Measurements from ENCODE around the gene FRAT2. TPM values are rescaled to one million over a fixed set of nuclear protein-coding genes. Genes with fewer than 3 reads are reported as not detected.

FRAT2 gene
- total and polyA plus RNA-seq, 10 of the 15 experiments (the other 5 are each of a cell fraction or from before 2014, with no cell fraction given): 0.69 to 5.9 (median 3.8) TPM

DNA sequence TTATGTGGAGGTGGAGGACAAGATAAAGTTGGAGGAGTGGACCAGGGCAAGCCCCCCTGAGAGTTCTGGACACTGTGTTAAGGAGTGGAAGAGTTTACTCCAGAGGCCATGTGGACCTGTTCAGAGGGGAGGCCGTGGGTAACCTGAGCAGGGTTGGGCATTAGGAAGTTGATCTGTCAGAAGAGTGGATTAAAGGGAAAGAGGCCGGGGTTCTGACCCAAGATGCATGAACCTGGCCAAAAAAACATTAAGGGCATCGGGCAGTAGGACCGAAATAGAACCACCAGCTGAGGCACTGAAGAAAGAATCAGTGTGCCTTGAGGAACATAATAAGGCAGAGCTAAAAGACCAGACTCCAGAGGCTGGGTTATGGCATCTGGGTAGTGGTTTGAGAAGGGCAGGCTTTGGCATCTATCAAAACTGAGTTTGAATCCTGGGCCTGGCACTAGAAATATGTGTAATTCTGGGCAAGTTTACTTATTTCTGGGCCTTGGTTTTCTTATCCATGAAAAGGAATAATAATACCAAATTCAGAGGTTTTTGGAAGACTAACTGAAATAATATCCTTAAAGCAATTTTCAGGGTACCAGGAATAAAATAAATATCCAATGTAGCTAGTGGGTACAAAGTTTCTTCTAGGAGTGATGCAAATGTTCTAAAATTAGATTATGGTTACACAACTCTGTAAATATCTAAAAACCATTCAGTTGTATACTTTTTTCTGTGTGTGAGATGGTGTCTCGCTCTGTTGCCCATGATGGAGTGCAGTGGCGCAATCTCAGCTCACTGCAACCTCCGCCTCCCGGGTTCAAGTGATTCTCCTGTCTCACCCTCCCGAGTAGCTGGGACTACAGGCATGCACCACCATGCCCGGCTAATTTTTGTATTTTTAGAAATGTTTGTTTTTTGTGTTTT is 26.4 kb downstream of the FRAT2 start (continued):
- TF ChIP-seq, protein P1, sequence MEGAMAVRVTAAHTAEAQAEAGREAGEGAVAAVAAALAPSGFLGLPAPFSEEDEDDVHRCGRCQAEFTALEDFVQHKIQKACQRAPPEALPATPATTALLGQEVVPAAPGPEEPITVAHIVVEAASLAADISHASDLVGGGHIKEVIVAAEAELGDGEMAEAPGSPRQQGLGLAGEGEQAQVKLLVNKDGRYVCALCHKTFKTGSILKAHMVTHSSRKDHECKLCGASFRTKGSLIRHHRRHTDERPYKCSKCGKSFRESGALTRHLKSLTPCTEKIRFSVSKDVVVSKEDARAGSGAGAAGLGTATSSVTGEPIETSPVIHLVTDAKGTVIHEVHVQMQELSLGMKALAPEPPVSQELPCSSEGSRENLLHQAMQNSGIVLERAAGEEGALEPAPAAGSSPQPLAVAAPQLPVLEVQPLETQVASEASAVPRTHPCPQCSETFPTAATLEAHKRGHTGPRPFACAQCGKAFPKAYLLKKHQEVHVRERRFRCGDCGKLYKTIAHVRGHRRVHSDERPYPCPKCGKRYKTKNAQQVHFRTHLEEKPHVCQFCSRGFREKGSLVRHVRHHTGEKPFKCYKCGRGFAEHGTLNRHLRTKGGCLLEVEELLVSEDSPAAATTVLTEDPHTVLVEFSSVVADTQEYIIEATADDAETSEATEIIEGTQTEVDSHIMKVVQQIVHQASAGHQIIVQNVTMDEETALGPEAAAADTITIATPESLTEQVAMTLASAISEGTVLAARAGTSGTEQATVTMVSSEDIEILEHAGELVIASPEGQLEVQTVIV (IDR thresholded peaks at IDR 0.05; ENCODE audit: borderline replicate concordance, partially characterized antibody): no peak
- no peak for TF ChIP-seq MXI1 (IDR thresholded peaks at IDR 0.05; ENCODE audit: low read depth, low read length)

DNA sequence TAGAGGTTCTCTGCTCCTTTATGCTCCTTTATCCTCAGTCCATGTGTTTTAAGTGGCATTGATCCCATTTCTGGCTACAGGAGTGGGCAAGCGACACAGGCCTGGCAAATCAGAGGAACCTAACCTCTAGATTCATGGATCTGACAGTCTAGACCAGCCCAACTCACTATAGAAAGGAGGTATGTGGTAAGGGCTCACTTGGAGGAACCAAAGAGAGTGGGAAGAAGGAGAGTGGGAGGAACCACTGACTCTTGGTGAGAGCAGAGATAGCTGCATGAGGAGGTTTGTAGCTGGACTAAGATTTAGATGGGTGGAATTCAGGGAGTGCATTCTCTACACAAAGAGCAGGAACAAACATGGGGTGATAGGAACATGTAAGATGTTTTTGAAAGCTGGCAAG is 27.1 kb downstream of the FRAT2 start:
- Histone ChIP-seq H2AFZ (ENCODE audit: control insufficient read depth, low read depth, low read length) (no peak overlapping the region), H3K9ac (ENCODE audit: control insufficient read depth, insufficient read depth, low read length) (no peak overlapping the region), H3K4me3 (no peak overlapping the region), H3K36me3 (ENCODE audit: control insufficient read depth in 2 of 2, insufficient read depth in 2 of 2, low read length in 1 of 2) (no peaks in the 10 kb centered on the region), H3K4me1 (ENCODE audit: control insufficient read depth, insufficient read depth, low read length) (no peaks in the 10 kb centered on the region), H3K79me2 (ENCODE audit: control insufficient read depth, insufficient read depth, low read length) (no peaks in the 10 kb centered on the region), H3K4me2 (ENCODE audit: control insufficient read depth, insufficient read depth) (no peak overlapping the region), H3K27me3 (replicated peaks in 1 of 2; ENCODE audit: control insufficient read depth in 2 of 2, insufficient read depth in 2 of 2, low read length in 1 of 2) (no peaks in the 10 kb centered on the region), H3K27ac (ENCODE audit: control insufficient read depth, insufficient read depth) (no peak overlapping the region), H3K9me3 (replicated peaks; ENCODE audit: control insufficient read depth, insufficient read depth, low read length) (no peaks in the 10 kb centered on the region), H4K20me1 (ENCODE audit: control insufficient read depth, insufficient read depth) (no peaks in the 10 kb centered on the region)
- no peak for DNase-seq (ENCODE audit: low read depth, low spot score)
- ATAC-seq: no peak
- intact Hi-C loops (cut with micrococcal nuclease; ENCODE audit: unreplicated experiment): no loop called here
- ChIA-PET POLR2A (interaction anchor here (0.6 kb wide), 1 partner anchor 895 kb away, joined by 3 read pairs; no protein-coding TSS in a partner anchor), CTCF (no interaction called here), RAD21 (ENCODE audit: unreplicated experiment) (no interaction called here), SMC1A (ENCODE audit: uncharacterized antibody, unreplicated experiment) (no interaction called here)
- in situ Hi-C loops (cut with MboI): no loop called here
- 38% methylated on average over 1 of the region's 1 CpG for WGBS (ENCODE audit: insufficient coverage, insufficient replicate concordance, low lambda C conversion rate, missing lambda C conversion rate)
- BruUV-seq (replicated peaks): no TSS peak
- FAIRE-seq: no peak
- no peak for TF ChIP-seq NFXL1 (IDR thresholded peaks at IDR 0.05; ENCODE audit: borderline replicate concordance)
- TF ChIP-seq NR2C1 (IDR thresholded peaks at IDR 0.05): no peak
- TF ChIP-seq TAF1 (IDR thresholded peaks at IDR 0.05; ENCODE audit: borderline replicate concordance, low read depth, low read length): no peak
- no peak for TF ChIP-seq KDM1A (IDR thresholded peaks at IDR 0.05; ENCODE audit: borderline replicate concordance)
- TF ChIP-seq, protein P2, sequence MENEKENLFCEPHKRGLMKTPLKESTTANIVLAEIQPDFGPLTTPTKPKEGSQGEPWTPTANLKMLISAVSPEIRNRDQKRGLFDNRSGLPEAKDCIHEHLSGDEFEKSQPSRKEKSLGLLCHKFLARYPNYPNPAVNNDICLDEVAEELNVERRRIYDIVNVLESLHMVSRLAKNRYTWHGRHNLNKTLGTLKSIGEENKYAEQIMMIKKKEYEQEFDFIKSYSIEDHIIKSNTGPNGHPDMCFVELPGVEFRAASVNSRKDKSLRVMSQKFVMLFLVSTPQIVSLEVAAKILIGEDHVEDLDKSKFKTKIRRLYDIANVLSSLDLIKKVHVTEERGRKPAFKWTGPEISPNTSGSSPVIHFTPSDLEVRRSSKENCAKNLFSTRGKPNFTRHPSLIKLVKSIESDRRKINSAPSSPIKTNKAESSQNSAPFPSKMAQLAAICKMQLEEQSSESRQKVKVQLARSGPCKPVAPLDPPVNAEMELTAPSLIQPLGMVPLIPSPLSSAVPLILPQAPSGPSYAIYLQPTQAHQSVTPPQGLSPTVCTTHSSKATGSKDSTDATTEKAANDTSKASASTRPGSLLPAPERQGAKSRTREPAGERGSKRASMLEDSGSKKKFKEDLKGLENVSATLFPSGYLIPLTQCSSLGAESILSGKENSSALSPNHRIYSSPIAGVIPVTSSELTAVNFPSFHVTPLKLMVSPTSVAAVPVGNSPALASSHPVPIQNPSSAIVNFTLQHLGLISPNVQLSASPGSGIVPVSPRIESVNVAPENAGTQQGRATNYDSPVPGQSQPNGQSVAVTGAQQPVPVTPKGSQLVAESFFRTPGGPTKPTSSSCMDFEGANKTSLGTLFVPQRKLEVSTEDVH (IDR thresholded peaks at IDR 0.05; ENCODE audit: low read depth, partially characterized antibody): no peak
- TF ChIP-seq, protein P3, sequence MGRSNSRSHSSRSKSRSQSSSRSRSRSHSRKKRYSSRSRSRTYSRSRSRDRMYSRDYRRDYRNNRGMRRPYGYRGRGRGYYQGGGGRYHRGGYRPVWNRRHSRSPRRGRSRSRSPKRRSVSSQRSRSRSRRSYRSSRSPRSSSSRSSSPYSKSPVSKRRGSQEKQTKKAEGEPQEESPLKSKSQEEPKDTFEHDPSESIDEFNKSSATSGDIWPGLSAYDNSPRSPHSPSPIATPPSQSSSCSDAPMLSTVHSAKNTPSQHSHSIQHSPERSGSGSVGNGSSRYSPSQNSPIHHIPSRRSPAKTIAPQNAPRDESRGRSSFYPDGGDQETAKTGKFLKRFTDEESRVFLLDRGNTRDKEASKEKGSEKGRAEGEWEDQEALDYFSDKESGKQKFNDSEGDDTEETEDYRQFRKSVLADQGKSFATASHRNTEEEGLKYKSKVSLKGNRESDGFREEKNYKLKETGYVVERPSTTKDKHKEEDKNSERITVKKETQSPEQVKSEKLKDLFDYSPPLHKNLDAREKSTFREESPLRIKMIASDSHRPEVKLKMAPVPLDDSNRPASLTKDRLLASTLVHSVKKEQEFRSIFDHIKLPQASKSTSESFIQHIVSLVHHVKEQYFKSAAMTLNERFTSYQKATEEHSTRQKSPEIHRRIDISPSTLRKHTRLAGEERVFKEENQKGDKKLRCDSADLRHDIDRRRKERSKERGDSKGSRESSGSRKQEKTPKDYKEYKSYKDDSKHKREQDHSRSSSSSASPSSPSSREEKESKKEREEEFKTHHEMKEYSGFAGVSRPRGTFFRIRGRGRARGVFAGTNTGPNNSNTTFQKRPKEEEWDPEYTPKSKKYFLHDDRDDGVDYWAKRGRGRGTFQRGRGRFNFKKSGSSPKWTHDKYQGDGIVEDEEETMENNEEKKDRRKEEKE (IDR thresholded peaks at IDR 0.05): no peak
- no peak for TF ChIP-seq JUND (IDR thresholded peaks at IDR 0.05; ENCODE audit: low read depth, low read length)
- TF ChIP-seq, protein P4, sequence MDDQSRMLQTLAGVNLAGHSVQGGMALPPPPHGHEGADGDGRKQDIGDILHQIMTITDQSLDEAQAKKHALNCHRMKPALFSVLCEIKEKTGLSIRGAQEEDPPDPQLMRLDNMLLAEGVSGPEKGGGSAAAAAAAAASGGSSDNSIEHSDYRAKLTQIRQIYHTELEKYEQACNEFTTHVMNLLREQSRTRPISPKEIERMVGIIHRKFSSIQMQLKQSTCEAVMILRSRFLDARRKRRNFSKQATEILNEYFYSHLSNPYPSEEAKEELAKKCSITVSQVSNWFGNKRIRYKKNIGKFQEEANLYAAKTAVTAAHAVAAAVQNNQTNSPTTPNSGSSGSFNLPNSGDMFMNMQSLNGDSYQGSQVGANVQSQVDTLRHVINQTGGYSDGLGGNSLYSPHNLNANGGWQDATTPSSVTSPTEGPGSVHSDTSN (IDR thresholded peaks at IDR 0.05; ENCODE audit: insufficient replicate concordance, low read depth, low read length): no peak
- TF ChIP-seq SRF (IDR thresholded peaks at IDR 0.05; ENCODE audit: low read depth in 2 of 2, low read length in 2 of 2): no peak
